Uterus (tissue), 2 donors: ENCODE measurements around the gene PLIN4.

Experiments used
- POLR2A ChIP-seq, 2 donors: fragments of 450-650 bp; IDR thresholded peaks; one replicate each; pipeline ENCODE4 v1.6.1; 2016; ENCODE audit warnings: antibody characterized with exemption in 2 of 2, mild to moderate bottlenecking in 1 of 2, moderate library complexity in 1 of 2
- TF ChIP-seq, protein P1 (sequence below), 4 experiments: fragments of 200-600 bp in 2 of 4; fragments of 450-650 bp in 2 of 4; sonication (generic) in 2 of 4; IDR thresholded peaks; one replicate each; pipeline ENCODE4 v1.5.1; 2016 to 2019; ENCODE audit warnings: antibody characterized with exemption in 4 of 4, mild to moderate bottlenecking in 2 of 4, moderate library complexity in 1 of 4

- TF ChIP-seq, protein P1, sequence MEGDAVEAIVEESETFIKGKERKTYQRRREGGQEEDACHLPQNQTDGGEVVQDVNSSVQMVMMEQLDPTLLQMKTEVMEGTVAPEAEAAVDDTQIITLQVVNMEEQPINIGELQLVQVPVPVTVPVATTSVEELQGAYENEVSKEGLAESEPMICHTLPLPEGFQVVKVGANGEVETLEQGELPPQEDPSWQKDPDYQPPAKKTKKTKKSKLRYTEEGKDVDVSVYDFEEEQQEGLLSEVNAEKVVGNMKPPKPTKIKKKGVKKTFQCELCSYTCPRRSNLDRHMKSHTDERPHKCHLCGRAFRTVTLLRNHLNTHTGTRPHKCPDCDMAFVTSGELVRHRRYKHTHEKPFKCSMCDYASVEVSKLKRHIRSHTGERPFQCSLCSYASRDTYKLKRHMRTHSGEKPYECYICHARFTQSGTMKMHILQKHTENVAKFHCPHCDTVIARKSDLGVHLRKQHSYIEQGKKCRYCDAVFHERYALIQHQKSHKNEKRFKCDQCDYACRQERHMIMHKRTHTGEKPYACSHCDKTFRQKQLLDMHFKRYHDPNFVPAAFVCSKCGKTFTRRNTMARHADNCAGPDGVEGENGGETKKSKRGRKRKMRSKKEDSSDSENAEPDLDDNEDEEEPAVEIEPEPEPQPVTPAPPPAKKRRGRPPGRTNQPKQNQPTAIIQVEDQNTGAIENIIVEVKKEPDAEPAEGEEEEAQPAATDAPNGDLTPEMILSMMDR (IDR thresholded peaks at IDR 0.05) = no peak
- TF ChIP-seq POLR2A (IDR thresholded peaks at IDR 0.05) = no peak
These were observed 18.4 kb downstream of the PLIN4 start for GRCh38 chr19:4499855-4500254.
